PC-9 (cell line): Measurements from ENCODE around the gene PLEKHH3.

Source experiments
- CTCF ChIP-seq: fragments of 200-600 bp; sonication (generic); conservative IDR thresholded peaks from 2 replicates; pipeline ENCODE4 v1.6.1; 2017; ENCODE audit warnings: mixed run types, antibody characterized with exemption, mild to moderate bottlenecking, moderate library complexity
- EZH2 ChIP-seq: fragments of 200-600 bp; sonication (generic); IDR thresholded peaks from 2 replicates; pipeline ENCODE4 v1.8.0; 2017; ENCODE audit warnings: antibody characterized with exemption, low read depth

GRCh38 chr17:42672038-42672437 lies 4.8 kb downstream of the PLEKHH3 start:
- no peak for TF ChIP-seq CTCF
- TF ChIP-seq EZH2, result no peak
